HL-60/S4 treated with phorbol 12-myristate 13-acetate at 8.2 ng/mL for 4 days and 3 days (cell line): ENCODE results near the gene CEP170B.

Experiments used
- in situ Hi-C: fragments of 300-500 bp; cut with MboI; formaldehyde crosslinking; loops from 2 replicates; pipeline ENCODE4 v1.15.0; 2022; ENCODE audit warnings: low sequenced_read_pairs

The CEP170B gene

DNA sequence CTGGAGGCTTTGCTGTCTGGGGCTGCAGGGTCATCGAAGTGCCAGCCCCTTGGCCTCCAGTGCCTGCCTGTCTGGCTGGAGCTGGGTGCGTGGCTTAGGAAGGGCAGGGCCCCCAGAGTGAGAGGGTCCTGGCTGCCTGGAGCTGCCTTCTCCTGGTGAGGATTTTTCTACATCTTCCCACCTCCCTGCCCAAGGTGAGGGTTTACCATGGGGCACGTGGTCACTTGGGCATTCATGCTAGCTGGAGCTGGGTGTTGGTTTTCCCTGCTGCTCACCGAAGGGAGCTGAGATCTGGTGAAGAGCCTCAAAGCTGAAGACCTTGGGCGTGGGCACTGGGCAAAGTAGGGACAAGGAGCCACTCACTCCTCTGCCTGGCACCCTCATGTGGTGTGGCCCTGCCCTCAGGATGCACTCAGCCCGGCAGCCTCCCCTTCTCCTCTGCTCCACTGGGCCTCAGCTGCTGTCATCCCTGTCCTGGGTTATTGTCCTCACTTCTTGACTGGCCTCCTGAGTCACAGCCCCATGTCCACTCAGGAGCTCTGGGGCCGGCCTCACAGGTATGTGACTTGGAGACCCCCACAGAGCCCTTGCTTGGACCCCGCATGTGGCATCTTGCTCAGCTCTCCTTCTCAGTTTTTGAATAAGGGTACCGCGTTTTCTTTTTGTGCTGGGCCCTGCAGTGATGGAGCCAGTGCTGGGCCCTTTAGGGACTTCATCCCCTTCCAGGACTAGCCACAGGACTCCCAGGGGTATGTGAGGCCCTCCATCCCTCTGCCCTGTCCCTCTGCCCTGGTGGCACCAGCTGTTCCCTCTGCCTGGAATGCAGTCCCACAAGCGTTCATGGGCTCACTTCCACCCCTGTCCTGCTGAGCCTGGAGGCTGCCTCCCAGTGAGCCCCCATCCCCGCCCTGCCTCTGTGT lies 1.6 kb downstream of the CEP170B start:
- in situ Hi-C loops, result no loop called here

DNA sequence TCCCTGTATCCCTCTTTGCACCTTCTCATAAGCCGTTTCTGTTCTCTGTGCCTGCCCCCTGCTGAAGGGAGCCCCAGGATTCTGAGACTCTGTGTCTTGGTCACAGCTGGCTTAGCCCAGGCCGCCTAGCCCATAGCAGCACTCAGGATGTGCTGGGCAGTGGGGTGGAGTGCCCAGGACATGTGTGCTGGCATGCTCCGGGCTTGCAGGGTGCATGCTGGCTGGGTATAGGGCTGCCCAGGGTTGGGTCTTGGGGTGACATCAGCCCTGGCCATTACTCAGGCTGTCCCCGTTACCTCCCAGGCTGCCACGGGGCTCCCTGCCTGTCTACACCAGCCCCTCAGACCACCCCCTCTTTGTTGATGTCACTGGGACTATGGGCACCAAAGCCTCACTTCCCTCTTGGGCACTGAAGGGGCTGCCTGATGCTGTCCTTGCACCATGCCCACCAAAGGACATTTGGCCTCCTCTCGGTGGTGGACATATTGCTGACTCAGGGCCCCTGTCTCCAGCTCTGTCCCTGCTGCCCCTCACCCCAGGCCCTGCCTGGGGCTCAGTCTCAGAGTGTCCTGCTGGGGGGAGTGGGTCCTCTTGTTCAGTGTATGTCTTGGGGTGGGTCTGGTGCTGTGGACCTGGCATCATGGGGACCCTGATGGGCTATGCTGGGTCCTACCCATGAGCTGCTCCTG lies 2.4 kb downstream of the CEP170B start:
- in situ Hi-C loops, result no loop called here

GRCh38 chr14:104868060-104868740 lies 3.1 kb downstream of the CEP170B start:
- in situ Hi-C loops, result no loop called here

- in situ Hi-C loops, result no loop called here
Observed at GRCh38 chr14:104868811-104869572, 3.9 kb downstream of the CEP170B start.

GRCh38 chr14:104869669-104870367 lies 4.8 kb downstream of the CEP170B start:
- in situ Hi-C loops, result no loop called here

- in situ Hi-C loops, result no loop called here
Observed at GRCh38 chr14:104870368-104871144, 5.5 kb downstream of the CEP170B start.

GRCh38 chr14:104871145-104871655 lies 6.1 kb downstream of the CEP170B start:
- in situ Hi-C loops, result no loop called here

- in situ Hi-C loops, result no loop called here
Observed at GRCh38 chr14:104871656-104872468, 6.8 kb downstream of the CEP170B start.

DNA sequence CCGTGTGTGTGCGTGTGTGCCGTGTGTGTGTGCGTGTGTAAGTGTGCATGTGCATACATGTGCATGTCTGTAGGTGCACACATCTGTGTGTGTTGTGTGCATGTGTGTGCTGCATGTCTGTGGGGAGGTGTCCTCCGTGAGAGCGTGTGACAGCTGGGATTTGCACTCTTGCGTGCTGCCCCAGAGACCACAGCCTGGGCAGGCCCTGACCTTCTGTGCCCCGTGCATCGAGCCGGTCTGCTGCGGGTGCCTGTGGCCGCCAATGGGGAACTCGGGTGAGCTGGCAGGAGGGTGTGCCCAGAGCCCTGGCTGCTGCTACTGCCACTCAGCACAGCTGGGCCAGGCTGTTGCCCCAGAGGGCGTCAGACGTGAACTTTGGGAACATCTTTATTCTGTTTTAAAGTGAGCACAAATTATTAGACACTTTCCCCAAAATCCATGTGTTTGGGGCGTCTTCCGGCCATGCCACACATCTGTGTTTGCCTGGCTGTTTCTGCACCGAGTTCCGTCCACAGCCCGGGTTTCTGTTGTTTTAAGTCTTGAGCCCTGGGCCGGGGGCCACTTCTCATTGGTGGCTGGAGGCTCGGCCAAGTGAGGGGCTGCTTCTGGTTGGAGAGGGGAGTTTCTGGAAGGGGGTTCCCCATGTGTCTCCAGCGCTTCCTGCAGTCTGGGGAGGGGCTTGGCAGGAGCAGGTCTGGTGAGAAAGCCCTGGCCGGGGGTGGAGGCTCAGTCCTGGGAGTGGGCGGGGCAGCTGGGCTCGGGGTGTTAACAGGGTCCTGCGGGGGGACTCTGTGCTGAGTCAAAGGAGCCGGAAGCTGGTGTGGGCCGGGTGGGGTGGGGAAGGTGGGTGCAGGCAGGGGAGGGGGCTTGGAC lies 7.6 kb downstream of the CEP170B start:
- in situ Hi-C loops, result no loop called here

DNA sequence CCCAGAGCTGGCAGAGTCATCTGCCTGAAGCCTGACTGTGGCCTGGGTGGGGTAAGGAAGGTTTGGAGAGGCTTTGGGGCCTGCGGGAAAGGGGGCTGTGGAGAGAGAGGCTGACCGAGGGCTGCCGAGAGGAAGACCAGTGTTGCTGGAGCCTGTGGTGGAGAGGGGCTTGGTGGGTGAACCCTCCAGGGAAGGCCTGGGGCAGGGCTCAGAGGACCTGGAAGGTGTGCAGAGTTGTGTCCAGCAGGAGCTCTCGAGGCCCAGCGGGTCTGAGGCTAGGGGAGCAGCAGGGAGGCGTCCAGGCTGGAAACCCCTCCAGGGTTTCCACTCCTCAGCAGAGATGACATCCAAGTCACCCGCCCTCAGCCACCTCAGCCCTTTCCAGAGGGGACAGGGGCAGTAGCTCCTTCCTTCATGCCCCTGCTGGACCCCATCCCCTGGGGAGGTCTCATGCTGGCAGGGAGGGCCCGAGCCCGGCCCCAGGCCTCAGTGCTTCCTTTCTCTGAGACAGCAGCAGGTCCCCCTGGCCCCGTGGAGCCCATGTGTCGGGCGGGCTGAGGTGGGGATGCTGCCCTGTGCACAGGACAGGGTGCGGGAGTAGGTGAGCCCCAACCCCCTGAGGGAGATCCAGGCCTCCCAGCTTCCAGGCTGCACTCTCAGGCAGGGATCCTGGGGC lies 8.4 kb downstream of the CEP170B start:
- in situ Hi-C loops, result no loop called here

- in situ Hi-C loops, result no loop called here
Observed at GRCh38 chr14:104874110-104874531, 9.1 kb downstream of the CEP170B start.

DNA sequence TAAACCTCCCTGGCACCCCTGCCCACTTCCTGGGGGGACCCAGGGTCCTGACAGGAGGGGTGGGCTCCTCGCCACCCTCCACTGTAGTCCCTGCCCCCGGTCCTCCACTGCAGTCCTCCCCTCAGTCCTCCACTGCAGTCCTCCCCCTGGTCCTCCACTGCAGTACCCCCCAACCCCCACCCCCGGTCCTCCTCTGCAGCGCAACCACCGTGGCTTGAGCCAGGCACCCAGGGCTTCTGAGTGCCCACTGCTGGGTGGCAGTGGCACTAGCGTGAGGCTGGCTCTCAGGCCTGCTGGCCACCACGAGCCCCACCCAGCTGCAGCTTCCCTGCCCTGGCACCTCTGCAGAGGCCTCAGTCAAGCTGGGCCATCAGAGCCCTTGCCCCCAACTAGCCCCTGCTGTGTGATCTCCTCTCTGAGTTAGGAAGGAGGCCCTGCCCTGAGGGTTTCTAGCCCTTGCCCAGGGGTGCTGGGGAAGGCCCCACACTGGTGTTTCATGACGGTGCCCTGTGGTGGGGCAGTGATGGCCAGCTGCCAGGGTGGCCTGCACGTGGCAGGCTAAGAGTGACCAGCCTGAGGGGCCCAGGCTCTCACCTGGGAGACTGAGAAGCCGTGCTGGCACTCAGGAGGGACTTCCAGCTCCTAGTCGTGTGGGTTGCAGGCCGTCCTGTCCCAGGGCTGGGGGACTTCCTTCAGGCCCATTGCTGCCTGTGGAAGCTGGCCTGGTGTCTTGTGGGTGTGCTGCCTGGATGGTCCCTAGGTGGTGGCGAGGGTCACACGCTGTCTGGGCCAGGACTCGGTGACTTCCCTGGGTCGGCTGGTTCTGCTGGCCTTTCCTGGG lies 9.7 kb downstream of the CEP170B start:
- in situ Hi-C loops, result no loop called here

DNA sequence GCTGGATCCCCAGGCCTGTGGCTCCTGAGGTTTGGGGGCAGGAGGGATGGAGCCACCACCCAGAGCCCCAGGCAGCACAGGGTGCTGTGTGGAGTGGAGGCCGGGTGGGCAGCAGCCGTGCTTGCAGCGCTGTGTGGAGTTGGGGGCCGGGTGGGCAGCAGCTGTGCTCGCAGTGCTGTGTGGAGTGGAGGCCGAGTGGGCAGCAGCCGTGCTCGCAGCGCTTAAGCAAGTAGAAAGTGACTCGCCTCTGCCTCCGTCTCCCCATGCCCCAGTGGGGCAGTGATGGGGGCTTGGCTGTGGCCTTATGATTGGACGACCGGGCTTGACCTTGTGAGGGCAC lies 10.3 kb downstream of the CEP170B start:
- in situ Hi-C loops, result no loop called here

- in situ Hi-C loops, result no loop called here
Observed at GRCh38 chr14:104875811-104876210, 10.7 kb downstream of the CEP170B start.

- in situ Hi-C loops, result no loop called here
Observed at GRCh38 chr14:104876251-104876699, 11.2 kb downstream of the CEP170B start.
